GM18520 (cell line): ENCODE measurements around the gene CSF1R.

Experiments
- ATAC-seq: cut with Tn5 transposase; IDR thresholded peaks from one replicate; pipeline ENCODE4 v1.9.1; 2021; ENCODE audit not compliant: unreplicated experiment

CSF1R gene

GRCh38 chr5:150120617-150121447 is 34.5 kb upstream of the CSF1R start:
- no peak for ATAC-seq

GRCh38 chr5:150120062-150120441 is 33.7 kb upstream of the CSF1R start:
- no peak for ATAC-seq

DNA sequence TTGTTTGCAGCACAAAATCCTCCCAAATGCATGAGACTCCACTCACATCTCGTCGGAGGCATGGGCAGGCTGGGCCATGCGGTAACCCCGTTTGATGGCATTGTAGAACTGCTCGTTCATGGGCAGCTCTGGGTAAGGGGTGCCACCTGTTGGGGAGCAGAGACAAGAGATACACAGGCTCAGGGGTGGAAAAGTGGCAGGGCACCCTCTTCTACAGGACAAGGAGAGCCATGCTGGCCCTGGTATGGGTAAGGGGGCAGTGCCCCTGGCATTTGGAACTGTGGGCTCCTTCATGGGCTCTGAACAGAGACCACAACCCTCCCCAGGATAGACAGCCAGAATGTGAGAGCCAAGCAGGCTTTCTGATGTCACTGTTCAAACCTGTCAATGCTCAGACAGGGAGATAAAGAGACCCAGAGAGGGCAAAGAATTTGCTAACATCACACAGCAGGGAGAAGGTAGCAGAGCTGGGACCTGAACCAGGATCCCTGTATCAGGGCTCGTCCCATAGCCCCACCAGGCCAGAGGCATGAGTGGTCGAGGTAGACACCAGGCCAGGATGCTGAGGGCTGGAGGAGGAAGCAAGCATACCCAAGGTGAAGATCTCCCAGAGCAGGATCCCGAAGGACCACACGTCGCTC is 33.2 kb upstream of the CSF1R start:
- ATAC-seq: no peak

- no peak for ATAC-seq
Observed at GRCh38 chr5:150118561-150119229, 32.3 kb upstream of the CSF1R start.

GRCh38 chr5:150117945-150118560 is 31.7 kb upstream of the CSF1R start:
- ATAC-seq: no peak

DNA sequence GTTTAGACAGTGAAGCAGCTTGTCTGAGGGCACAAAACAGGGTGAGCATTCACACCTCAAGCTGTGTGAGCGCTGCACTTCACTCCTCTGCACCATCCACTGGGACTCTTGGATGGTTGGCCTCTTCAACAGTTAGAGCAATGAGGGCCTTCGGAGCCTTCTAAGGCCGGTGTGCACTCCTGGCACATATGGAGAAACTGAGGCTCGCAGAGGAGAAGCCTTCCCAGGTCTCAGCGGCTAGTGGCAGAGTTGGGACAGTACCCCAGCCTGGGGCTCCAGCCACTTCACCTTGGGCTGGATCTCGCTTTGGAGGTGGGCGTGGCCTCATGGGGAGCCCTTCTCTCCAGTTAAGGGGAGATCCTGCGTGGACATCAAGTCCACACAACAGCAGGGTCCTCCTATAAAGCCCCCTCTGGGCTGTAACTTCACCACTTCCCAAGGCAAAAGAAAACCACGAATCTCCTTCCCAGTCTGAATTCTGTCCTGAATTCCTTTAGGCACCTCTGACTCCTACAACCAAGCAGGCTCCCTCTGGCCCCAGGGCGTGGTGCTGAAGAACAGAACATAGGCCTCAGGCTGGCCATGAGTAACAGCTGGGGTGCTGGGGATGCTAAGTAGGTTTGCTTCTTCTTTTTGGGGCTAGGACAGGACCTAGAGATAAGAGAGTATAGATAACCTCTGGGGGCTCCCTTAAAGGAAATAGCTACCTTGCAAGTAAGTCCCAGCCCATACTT is 30.5 kb upstream of the CSF1R start:
- ATAC-seq: no peak

DNA sequence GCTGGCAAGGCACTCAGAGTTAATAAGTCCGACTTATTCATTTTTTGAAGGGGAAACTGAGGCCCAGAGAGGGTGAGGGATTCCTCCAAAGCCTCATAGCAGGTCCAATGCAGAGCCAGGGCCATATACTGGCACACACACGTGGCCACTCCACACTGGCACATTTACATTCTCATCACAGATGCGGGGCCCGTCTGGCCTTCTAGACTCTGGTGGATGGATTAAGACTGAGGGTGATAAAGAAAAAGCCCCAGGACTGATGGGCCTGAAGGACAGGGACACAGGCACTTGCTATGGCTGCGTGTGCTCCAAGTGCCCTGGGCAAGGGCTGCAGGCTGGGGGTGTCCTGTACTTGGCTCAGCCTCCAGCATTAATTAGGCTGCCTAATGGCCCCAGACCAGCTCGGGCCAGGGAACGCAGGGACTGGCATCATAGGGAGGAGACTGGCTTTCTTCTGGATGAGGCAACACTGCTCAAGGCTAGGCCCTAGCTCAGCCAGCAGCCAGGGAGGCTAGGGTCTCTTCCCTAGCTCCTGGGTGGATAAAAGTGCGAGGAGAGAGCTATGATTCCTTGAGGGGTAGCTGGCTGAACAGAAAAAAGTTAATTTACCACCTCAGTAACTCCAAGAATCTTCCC is 28.5 kb upstream of the CSF1R start:
- no peak for ATAC-seq

GRCh38 chr5:150114102-150114641 is 27.8 kb upstream of the CSF1R start:
- no peak for ATAC-seq

- ATAC-seq: no peak
Observed at GRCh38 chr5:150113047-150113744, 26.8 kb upstream of the CSF1R start.

GRCh38 chr5:150112201-150113046 is 26.1 kb upstream of the CSF1R start:
- ATAC-seq: no peak

- ATAC-seq: no peak
Observed at GRCh38 chr5:150111122-150111521, 24.8 kb upstream of the CSF1R start.

DNA sequence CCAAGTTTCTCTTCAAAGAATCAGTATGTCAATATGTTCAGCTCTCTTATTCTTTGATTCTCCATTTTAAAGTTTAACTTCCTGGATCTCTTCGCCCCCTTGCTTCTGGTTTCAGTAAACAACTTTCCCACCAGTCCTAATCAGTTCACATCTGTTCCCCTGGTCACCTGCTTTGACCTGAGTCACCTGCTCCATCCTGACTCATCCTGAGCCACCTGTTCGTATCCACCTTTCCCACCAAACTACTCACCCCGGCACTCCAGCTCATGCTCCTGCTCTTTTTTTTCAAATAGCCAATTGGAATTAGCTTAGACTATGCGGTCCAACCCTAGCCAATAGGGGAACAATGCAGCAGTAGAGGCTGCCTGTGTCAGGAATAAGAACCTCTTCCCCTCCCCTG is 23.6 kb upstream of the CSF1R start:
- ATAC-seq: no peak

DNA sequence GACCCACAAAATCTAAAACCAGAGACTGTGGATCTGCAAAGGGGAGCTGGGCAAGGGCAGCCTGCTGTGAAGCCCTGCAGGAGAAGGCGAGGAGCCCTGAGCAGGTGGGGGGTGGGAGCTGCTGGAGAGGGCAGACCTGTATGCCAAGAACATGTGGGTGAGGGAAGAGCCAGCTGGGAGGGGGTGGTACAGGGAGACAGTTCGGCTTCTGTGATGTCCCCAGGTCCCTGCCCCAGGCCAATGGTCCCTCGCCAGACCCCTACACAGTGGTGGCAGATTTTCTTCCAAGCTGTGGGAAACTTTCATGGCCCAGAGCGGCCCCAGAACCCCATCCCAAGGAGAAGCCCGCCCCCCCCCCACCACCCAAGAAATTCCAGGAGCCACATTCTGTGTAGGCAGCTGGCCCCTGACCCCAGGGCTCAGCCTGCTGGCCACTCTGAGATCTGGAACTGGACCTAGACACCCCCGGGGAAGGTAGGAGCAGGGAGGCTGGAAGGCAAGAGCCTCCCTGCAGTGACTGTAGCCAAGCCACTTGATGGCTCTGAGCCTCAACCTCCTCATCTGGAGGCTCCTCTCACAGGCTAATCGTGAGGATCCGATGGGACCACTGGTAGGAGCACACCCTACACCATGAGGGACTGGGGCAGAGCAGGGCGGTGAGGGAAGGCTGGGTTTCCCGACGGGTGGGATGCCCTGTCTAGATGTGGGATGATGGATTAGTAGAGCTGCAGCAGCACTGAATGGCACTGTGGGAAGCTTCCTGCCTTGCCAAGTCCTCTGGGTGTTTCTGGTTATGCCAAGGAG is 22.6 kb upstream of the CSF1R start:
- no peak for ATAC-seq

DNA sequence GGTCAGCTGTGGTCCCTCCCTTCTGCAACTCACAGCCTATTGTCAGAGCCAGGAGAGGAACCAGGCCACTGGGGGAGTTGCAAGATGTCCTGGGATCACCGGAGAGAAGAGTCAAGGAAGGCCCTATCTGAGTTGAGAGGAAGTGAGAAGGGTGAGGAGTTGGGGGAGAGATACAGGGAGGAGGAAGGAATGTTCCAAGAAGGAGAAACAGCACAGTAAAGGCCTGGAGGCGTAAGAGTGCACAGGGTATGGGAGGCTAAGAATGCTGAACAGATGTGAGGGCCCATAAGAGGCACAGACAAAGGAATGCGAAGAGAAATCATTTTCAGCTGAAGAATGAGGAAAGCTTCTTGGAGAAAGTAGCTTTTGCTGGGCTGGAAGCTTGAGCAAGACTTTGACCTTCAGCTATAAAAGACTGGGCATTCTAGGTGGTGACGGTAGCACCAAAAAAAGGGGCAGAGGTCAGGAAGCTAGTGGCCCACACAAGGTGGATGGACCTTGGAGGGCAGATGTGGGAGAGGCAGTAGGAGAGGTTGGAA is 21.6 kb upstream of the CSF1R start:
- ATAC-seq: no peak

GRCh38 chr5:150106674-150107426 is 20.5 kb upstream of the CSF1R start:
- ATAC-seq: no peak

- ATAC-seq: no peak
Observed at GRCh38 chr5:150105928-150106615, 19.7 kb upstream of the CSF1R start.
